ENCODE measurements around the gene FLNB. TPM values are rescaled to one million over a fixed set of nuclear protein-coding genes. Genes with fewer than 3 reads are reported as not detected.
"Not testable (repeated sequence)": the region's sequence is repeated elsewhere in the genome, so short reads cannot be mapped to it uniquely, and the experiment has no call there.

FLNB gene
- total RNA-seq, 1 experiment from 2014 or later: 75.4 TPM

- no peak overlapping the region for H3K4me3 ChIP-seq (ENCODE audit: insufficient read depth, low read depth, low read length)
- H3K27me3 ChIP-seq (ENCODE audit: control insufficient read depth, insufficient read depth, low read length): no peaks in the 10 kb centered on the region
- H3K36me3 ChIP-seq (replicated peaks; ENCODE audit: control insufficient read depth, insufficient read depth, low read length): no peaks in the 10 kb centered on the region
- DNase-seq: no peak
These were observed 33.7 kb downstream of the FLNB start for GRCh38 chr3:58041826-58042324.

- Histone ChIP-seq H3K36me3 (replicated peaks; ENCODE audit: control insufficient read depth, insufficient read depth, low read length) (no peaks in the 10 kb centered on the region), H3K27me3 (ENCODE audit: control insufficient read depth, insufficient read depth, low read length) (no peaks in the 10 kb centered on the region), H3K4me3 (ENCODE audit: insufficient read depth, low read depth, low read length) (no peak overlapping the region)
- DNase-seq: no peak
These were observed 34.9 kb downstream of the FLNB start for GRCh38 chr3:58042947-58043707.

GRCh38 chr3:58043933-58044332 lies 35.7 kb downstream of the FLNB start:
- Histone ChIP-seq H3K4me3 (ENCODE audit: insufficient read depth, low read depth, low read length) (no peak overlapping the region), H3K36me3 (replicated peaks; ENCODE audit: control insufficient read depth, insufficient read depth, low read length) (no peaks in the 10 kb centered on the region), H3K27me3 (ENCODE audit: control insufficient read depth, insufficient read depth, low read length) (no peaks in the 10 kb centered on the region)
- DNase-seq: no peak

- no peaks in the 10 kb centered on the region for H3K36me3 ChIP-seq (replicated peaks; ENCODE audit: control insufficient read depth, insufficient read depth, low read length)
- no peaks in the 10 kb centered on the region for H3K27me3 ChIP-seq (ENCODE audit: control insufficient read depth, insufficient read depth, low read length)
- H3K4me3 ChIP-seq (ENCODE audit: insufficient read depth, low read depth, low read length): no peak overlapping the region
- no peak for DNase-seq
These were observed 36.7 kb downstream of the FLNB start for GRCh38 chr3:58044691-58045483.

GRCh38 chr3:58047826-58048225 lies 39.6 kb downstream of the FLNB start:
- Histone ChIP-seq H3K27me3 (ENCODE audit: control insufficient read depth, insufficient read depth, low read length) (no peaks in the 10 kb centered on the region), H3K36me3 (replicated peaks; ENCODE audit: control insufficient read depth, insufficient read depth, low read length) (no peaks in the 10 kb centered on the region), H3K4me3 (ENCODE audit: insufficient read depth, low read depth, low read length) (no peak overlapping the region)
- no peak for DNase-seq

- no peak overlapping the region for H3K4me3 ChIP-seq (ENCODE audit: insufficient read depth, low read depth, low read length)
- no peaks in the 10 kb centered on the region for H3K27me3 ChIP-seq (ENCODE audit: control insufficient read depth, insufficient read depth, low read length)
- no peaks in the 10 kb centered on the region for H3K36me3 ChIP-seq (replicated peaks; ENCODE audit: control insufficient read depth, insufficient read depth, low read length)
- no peak for DNase-seq
These were observed 40.1 kb downstream of the FLNB start for GRCh38 chr3:58048301-58048700.

GRCh38 chr3:58049143-58049785 lies 41.0 kb downstream of the FLNB start:
- Histone ChIP-seq H3K4me3 (ENCODE audit: insufficient read depth, low read depth, low read length) (no peak overlapping the region), H3K36me3 (replicated peaks; ENCODE audit: control insufficient read depth, insufficient read depth, low read length) (no peaks in the 10 kb centered on the region), H3K27me3 (ENCODE audit: control insufficient read depth, insufficient read depth, low read length) (no peaks in the 10 kb centered on the region)
- peak; percentile 66 for DNase-seq

- no peak overlapping the region for H3K4me3 ChIP-seq (ENCODE audit: insufficient read depth, low read depth, low read length)
These were observed 43.0 kb downstream of the FLNB start for GRCh38 chr3:58051196-58051595.

GRCh38 chr3:58051658-58052261 lies 43.5 kb downstream of the FLNB start:
- H3K4me3 ChIP-seq (ENCODE audit: insufficient read depth, low read depth, low read length); DNase-seq; H3K27me3 ChIP-seq (ENCODE audit: control insufficient read depth, insufficient read depth, low read length); H3K36me3 ChIP-seq (replicated peaks; ENCODE audit: control insufficient read depth, insufficient read depth, low read length): not testable (repeated sequence)

More at GRCh38 chr3:58051196-58051595, 43.0 kb downstream of the FLNB start:
- Histone ChIP-seq H3K36me3 (replicated peaks; ENCODE audit: control insufficient read depth, insufficient read depth, low read length) (no peaks in the 10 kb centered on the region), H3K27me3 (ENCODE audit: control insufficient read depth, insufficient read depth, low read length) (no peaks in the 10 kb centered on the region)
- DNase-seq: no peak

- DNase-seq: no peak
- H3K4me3 ChIP-seq (ENCODE audit: insufficient read depth, low read depth, low read length): no peak overlapping the region
These were observed 44.4 kb downstream of the FLNB start for GRCh38 chr3:58052373-58053273.

GRCh38 chr3:58054652-58055051 lies 46.4 kb downstream of the FLNB start:
- DNase-seq: no peak
- H3K4me3 ChIP-seq (ENCODE audit: insufficient read depth, low read depth, low read length): no peak overlapping the region
- no peaks in the 10 kb centered on the region for H3K36me3 ChIP-seq (replicated peaks; ENCODE audit: control insufficient read depth, insufficient read depth, low read length)
- no peaks in the 10 kb centered on the region for H3K27me3 ChIP-seq (ENCODE audit: control insufficient read depth, insufficient read depth, low read length)

More at GRCh38 chr3:58052373-58053273, 44.4 kb downstream of the FLNB start:
- Histone ChIP-seq H3K27me3 (ENCODE audit: control insufficient read depth, insufficient read depth, low read length) (no peaks in the 10 kb centered on the region), H3K36me3 (replicated peaks; ENCODE audit: control insufficient read depth, insufficient read depth, low read length) (no peaks in the 10 kb centered on the region)

GRCh38 chr3:58055314-58055713 lies 47.1 kb downstream of the FLNB start:
- H3K27me3 ChIP-seq (ENCODE audit: control insufficient read depth, insufficient read depth, low read length): no peaks in the 10 kb centered on the region
- no peaks in the 10 kb centered on the region for H3K36me3 ChIP-seq (replicated peaks; ENCODE audit: control insufficient read depth, insufficient read depth, low read length)
- no peak overlapping the region for H3K4me3 ChIP-seq (ENCODE audit: insufficient read depth, low read depth, low read length)
- DNase-seq: no peak

- not testable (repeated sequence) for H3K36me3 ChIP-seq (replicated peaks; ENCODE audit: control insufficient read depth, insufficient read depth, low read length); H3K4me3 ChIP-seq (ENCODE audit: insufficient read depth, low read depth, low read length); H3K27me3 ChIP-seq (ENCODE audit: control insufficient read depth, insufficient read depth, low read length); DNase-seq
These were observed 47.7 kb downstream of the FLNB start for GRCh38 chr3:58055891-58056290.
